Activated T-helper 1 cell treated with anti-CD3 and anti-CD28 coated beads, Interleukin-2, amount 50 U/mL, for 16 hours (primary cell): Measurements from ENCODE around the gene CD69.
"Not testable (repeated sequence)": the region's sequence is repeated elsewhere in the genome, so short reads cannot be mapped to it uniquely, and the experiment has no call there.

ENCODE experiments used
- DNase-seq, 2 donors: peaks; one replicate each; pipeline ENCODE4 v3.0.0-alpha.2; 2020; ENCODE audit warnings: low read depth in 1 of 2, low spot score in 1 of 2

CD69 gene

DNA sequence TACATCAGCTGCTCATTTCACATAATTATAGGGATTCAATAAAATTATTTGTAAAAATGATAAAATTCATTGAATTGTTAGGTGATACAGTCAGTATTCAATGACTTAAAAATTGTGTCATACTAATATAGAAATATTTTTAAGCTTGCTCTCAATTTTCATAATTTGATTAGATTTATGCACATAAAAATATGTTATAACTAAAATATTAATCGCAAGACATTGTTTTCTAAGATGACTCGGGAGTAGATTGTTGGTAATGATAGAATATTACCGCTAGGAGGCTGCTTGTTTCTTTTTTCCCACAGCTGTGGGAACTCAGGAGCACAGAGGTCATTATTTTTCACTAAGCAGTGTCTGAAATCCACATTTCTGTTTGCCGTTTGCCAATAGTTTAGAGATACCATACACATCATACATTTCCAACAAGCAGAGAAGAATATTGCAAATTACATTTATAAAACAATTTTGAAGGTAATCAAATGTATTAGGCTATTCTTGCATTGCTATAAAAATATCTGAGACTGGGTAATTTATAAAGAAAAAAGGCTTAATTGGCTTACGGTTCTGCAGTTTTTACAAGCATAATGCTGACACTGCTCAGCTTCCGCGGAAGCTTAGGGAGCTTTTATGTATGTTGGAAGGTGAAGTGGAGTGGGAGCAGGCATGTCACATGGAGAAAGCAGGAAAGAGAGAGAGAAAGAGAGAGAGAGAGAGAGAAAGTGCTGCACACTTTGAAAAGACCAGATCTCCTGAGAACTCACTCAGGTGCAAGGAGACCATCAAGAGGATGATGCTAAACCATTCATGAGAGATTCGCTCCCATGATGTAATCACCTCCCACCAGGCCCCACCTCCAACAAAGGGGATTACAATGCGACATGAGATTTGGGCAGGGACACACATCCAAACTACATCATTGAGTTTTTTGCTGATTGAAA lies 9.2 kb downstream of the CD69 start:
- DNase-seq, result no peak

DNA sequence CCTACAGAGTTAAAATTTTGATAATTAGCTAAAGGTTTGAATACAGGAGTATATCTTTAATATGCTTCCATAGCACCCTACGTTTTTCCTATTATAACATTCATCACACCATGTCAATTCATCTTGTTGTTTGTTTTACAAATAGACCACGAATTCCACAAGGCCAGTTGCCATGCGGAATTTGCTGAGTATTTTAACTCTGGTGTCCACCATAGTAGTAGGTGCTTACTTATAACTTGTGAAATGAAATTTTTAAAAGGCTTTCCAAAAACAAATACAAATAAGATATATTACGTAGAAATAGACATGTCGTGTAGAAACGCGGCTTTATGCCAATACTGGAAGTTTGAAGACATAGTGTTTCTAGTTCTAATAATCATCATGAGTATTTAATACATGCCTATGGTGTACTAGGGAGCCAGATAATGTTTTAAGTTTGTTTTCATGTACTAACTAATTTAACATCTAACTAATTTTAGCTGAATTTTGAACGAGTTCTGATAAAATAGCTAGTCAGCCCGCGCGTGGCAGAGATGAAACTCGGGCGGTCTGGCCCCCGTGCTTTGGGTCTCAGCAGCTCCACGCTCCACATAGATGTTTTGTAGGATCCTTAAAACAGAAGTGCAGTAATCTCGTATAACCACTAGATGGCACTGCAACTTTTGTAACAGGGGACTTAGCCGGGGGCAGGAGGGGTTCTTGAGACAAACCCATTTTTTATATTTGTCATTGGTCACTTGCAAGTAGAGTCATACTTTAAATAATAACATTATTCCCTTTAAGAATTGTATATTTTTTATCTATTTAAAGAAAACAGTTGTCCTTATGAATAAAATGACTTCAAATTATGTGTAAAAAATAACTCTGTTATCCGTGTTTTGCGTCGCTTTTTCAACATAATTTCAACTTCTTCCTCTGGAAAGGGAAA lies 10.2 kb downstream of the CD69 start:
- DNase-seq, result no peak

- no peak for DNase-seq
Observed at GRCh38 chr12:9749640-9750039, 11.1 kb downstream of the CD69 start.

- no peak for DNase-seq
Observed at GRCh38 chr12:9745199-9745598, 15.5 kb downstream of the CD69 start.

- no peak for DNase-seq
Observed at GRCh38 chr12:9742661-9743060, 18.0 kb downstream of the CD69 start.

DNA sequence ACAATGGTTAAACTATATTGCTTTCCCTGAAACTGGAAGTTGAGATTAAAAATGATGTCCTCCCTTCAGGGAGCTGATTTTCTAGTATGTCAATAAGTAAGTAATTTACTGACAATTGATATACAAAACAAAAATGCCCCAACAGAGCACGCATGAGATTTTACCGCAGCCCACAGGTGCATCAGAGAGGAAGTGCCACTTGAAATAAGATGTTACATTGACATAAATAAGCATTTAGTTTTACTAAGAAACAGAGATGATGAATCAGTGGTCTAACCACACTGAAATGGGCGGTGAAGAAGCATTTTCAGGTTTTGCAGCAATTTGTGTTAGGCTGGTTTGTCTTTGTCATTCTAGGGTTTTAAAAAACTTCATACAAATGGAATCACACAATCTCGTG lies 19.0 kb downstream of the CD69 start:
- DNase-seq, result peak in 1 of 2 donors; percentile 61

- no peak for DNase-seq
Observed at GRCh38 chr12:9740106-9740750, 20.5 kb downstream of the CD69 start.

GRCh38 chr12:9739404-9740105 lies 21.1 kb downstream of the CD69 start:
- not testable (repeated sequence) for DNase-seq

GRCh38 chr12:9738905-9739304 lies 21.8 kb downstream of the CD69 start:
- not testable (repeated sequence) for DNase-seq

DNA sequence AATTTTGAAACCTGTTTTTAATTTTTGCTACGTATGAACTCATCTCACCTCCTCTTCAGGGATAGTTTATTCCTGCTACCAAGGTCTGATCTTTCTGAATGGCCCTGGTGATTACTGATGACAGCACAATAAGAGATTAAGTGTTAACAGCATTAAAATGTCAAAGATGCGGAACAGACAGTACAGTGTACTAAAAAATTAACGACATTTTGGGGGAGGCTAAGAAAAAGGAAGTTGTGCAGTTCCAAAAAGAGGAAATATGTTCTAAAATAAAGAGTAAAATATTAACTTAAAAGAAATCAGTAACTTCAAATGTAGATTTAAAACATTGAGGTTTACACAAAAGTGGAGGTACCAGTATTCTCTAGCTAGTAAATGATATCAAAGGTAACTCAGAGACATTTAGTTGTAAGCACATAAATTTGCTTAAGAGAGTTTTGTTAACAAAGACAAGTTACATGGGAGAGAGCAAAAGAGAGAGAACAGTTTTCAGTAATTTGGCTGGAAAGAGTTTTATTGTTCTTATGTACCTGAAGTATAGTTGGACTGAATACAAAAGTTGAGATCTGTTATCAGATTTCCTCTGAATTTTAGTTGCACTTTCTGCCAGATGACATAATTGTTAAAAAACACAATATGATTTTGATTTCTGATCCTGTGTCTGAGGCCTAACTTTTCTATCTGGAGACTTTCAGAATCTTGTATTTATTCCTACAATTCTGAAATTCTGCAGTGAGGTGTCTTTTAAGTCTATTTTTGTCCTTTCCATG lies 23.6 kb downstream of the CD69 start:
- DNase-seq, result no peak

DNA sequence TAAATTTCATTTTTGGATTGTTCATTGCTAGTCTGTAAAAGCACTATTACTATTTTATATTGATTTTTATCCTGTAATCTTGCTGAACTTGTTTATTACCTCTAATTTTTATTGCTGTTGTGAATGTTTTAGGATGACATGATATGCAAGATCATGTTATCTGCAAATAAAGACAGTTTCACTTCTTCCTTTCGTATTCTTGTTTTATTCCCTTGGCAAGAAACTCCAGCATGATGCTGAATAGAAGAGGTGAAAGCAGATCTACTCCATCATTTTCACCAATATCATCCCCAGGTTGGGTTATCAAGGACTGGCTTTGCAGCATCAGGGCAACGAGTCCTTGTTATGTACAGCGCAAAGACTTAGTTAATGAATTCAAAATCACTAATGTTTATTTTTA lies 25.1 kb downstream of the CD69 start:
- DNase-seq, result no peak

- no peak for DNase-seq
Observed at GRCh38 chr12:9732921-9733461, 27.7 kb downstream of the CD69 start, which contains the start of gene CLECL1. TSS of gene CLECL1 (minus strand) at chr12:9733097.

GRCh38 chr12:9731797-9732196 lies 28.9 kb downstream of the CD69 start:
- no peak for DNase-seq

- no peak for DNase-seq
Observed at GRCh38 chr12:9731393-9731792, 29.3 kb downstream of the CD69 start.

DNA sequence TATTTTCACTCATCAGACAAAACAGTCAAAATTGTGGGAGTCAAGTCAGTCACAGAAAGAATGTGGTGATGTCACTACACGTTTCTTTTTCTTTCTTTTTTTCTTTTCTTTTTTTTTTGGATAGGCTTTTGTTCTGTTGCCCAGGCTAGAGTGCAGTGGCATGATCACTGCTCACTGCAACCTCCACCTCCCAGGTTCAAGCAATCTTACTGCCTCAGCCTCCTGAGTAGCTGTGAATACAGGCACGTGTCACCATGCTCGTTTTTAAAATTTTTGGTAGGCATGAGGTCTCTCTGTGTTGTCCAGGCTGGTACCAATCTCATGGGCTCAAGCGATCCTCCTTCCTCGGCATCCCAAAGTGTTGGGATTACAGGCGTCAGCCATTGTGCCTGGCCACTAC lies 30.1 kb downstream of the CD69 start:
- no peak for DNase-seq

- no peak for DNase-seq
Observed at GRCh38 chr12:9730011-9730410, 30.7 kb downstream of the CD69 start.

- no peak for DNase-seq
Observed at GRCh38 chr12:9729082-9729481, 31.6 kb downstream of the CD69 start.

- no peak for DNase-seq
Observed at GRCh38 chr12:9727813-9728212, 32.9 kb downstream of the CD69 start.

DNA sequence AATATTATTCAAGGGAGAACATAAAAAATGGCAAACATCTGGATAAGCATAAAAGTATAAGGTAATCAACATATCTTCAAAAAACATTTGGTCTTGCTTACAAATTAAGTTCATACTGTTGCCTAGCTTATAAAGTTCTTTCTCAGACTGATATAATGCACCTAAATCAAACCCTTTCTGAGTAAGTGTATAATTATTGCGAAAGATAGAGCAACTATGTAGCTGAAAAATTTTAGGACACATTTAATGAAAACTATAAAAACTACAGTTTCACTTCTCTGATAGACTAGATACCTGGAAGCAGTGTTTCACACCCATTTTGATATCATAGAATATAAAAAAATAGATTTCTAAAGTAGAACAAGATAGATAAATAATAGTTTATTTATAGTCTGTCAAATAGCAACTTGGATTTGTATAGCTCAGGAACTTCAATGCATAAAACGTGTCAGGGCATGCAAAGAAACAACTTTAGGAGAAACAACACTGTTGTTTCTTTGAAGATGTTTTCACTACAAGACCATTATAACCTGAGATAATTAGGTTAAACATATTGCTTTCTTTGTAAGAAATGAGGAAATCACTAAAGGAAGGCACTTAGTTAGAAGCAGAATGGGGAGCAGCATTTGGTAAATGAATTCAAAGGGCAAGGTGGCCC lies 35.4 kb downstream of the CD69 start:
- no peak for DNase-seq
